ENCODE measurements around the gene PPL.

The PPL gene

GRCh38 chr16:4913130-4913773, 23.7 kb downstream of the PPL start:
- Histone ChIP-seq H3K4me2 (ENCODE audit: low read length) (no peak overlapping the region), H3K27ac (ENCODE audit: low read depth, low read length, poor library complexity, severe bottlenecking) (no peak overlapping the region)

GRCh38 chr16:4911970-4912386, 25.0 kb downstream of the PPL start:
- H3K4me2 ChIP-seq (ENCODE audit: low read length), result no peak overlapping the region

More at GRCh38 chr16:4913130-4913773, 23.7 kb downstream of the PPL start:
- Histone ChIP-seq H3K27me3 (ENCODE audit: insufficient read depth, low read length) (peaks cover 5% of the 10 kb centered on the region; the same call in 1 of the 2 replicates), H3K4me1 (ENCODE audit: insufficient read depth, low read length, severe bottlenecking) (no peaks in the 10 kb centered on the region), H3K79me2 (ENCODE audit: insufficient read depth, low read length) (no peaks in the 10 kb centered on the region), H3K4me3 (ENCODE audit: low read depth, low read length, poor library complexity, severe bottlenecking) (no peak overlapping the region), H3K9me3 (ENCODE audit: low read length) (no peaks in the 10 kb centered on the region), H3K9ac (ENCODE audit: low read length) (no peak overlapping the region), H3K36me3 (ENCODE audit: insufficient read depth, low read length) (no peaks in the 10 kb centered on the region), H2AFZ (ENCODE audit: low read length) (no peak overlapping the region), H3K9me2 (ENCODE audit: low read depth, low read length) (no peaks in the 10 kb centered on the region), H3F3A (ENCODE audit: insufficient read depth, low read length) (no peaks in the 10 kb centered on the region), H4K20me1 (ENCODE audit: insufficient read depth, low read length) (no peaks in the 10 kb centered on the region)
- no peak for TF ChIP-seq EZH2 (IDR thresholded peaks at IDR 0.05; ENCODE audit: borderline replicate concordance, low read length)
- TF ChIP-seq, protein P1, sequence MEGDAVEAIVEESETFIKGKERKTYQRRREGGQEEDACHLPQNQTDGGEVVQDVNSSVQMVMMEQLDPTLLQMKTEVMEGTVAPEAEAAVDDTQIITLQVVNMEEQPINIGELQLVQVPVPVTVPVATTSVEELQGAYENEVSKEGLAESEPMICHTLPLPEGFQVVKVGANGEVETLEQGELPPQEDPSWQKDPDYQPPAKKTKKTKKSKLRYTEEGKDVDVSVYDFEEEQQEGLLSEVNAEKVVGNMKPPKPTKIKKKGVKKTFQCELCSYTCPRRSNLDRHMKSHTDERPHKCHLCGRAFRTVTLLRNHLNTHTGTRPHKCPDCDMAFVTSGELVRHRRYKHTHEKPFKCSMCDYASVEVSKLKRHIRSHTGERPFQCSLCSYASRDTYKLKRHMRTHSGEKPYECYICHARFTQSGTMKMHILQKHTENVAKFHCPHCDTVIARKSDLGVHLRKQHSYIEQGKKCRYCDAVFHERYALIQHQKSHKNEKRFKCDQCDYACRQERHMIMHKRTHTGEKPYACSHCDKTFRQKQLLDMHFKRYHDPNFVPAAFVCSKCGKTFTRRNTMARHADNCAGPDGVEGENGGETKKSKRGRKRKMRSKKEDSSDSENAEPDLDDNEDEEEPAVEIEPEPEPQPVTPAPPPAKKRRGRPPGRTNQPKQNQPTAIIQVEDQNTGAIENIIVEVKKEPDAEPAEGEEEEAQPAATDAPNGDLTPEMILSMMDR (IDR thresholded peaks at IDR 0.05; ENCODE audit: low read length), result no peak

GRCh38 chr16:4910828-4911227, 26.1 kb downstream of the PPL start:
- no peaks in the 10 kb centered on the region for H3K36me3 ChIP-seq (ENCODE audit: insufficient read depth, low read length)
- TF ChIP-seq, protein P1 (IDR thresholded peaks at IDR 0.05; ENCODE audit: low read length), result no peak
- TF ChIP-seq EZH2 (IDR thresholded peaks at IDR 0.05; ENCODE audit: borderline replicate concordance, low read length), result no peak
- H3K4me3 ChIP-seq (ENCODE audit: low read depth, low read length, poor library complexity, severe bottlenecking), result no peak overlapping the region
- no peaks in the 10 kb centered on the region for H3F3A ChIP-seq (ENCODE audit: insufficient read depth, low read length)
- no peak overlapping the region for H3K27ac ChIP-seq (ENCODE audit: low read depth, low read length, poor library complexity, severe bottlenecking)
- no peaks in the 10 kb centered on the region for H3K79me2 ChIP-seq (ENCODE audit: insufficient read depth, low read length)
- H4K20me1 ChIP-seq (ENCODE audit: insufficient read depth, low read length), result no peaks in the 10 kb centered on the region
- H3K9ac ChIP-seq (ENCODE audit: low read length), result no peak overlapping the region
- no peaks in the 10 kb centered on the region for H3K9me3 ChIP-seq (ENCODE audit: low read length)
- no peak overlapping the region for H2AFZ ChIP-seq (ENCODE audit: low read length)
- H3K4me1 ChIP-seq (ENCODE audit: insufficient read depth, low read length, severe bottlenecking), result no peaks in the 10 kb centered on the region
- peaks cover 5% of the 10 kb centered on the region; the same call in 1 of the 2 replicates for H3K27me3 ChIP-seq (ENCODE audit: insufficient read depth, low read length)
- H3K4me2 ChIP-seq (ENCODE audit: low read length), result no peak overlapping the region
- H3K9me2 ChIP-seq (ENCODE audit: low read depth, low read length), result no peaks in the 10 kb centered on the region

More at GRCh38 chr16:4911970-4912386, 25.0 kb downstream of the PPL start:
- Histone ChIP-seq H3K36me3 (ENCODE audit: insufficient read depth, low read length) (no peaks in the 10 kb centered on the region), H3K9me2 (ENCODE audit: low read depth, low read length) (no peaks in the 10 kb centered on the region), H3K9me3 (ENCODE audit: low read length) (no peaks in the 10 kb centered on the region), H3K27ac (ENCODE audit: low read depth, low read length, poor library complexity, severe bottlenecking) (no peak overlapping the region), H3K27me3 (ENCODE audit: insufficient read depth, low read length) (peaks cover 5% of the 10 kb centered on the region; the same call in 1 of the 2 replicates), H4K20me1 (ENCODE audit: insufficient read depth, low read length) (no peaks in the 10 kb centered on the region), H3K79me2 (ENCODE audit: insufficient read depth, low read length) (no peaks in the 10 kb centered on the region), H2AFZ (ENCODE audit: low read length) (no peak overlapping the region), H3K4me3 (ENCODE audit: low read depth, low read length, poor library complexity, severe bottlenecking) (no peak overlapping the region), H3K9ac (ENCODE audit: low read length) (no peak overlapping the region), H3K4me1 (ENCODE audit: insufficient read depth, low read length, severe bottlenecking) (no peaks in the 10 kb centered on the region), H3F3A (ENCODE audit: insufficient read depth, low read length) (no peaks in the 10 kb centered on the region)
- TF ChIP-seq EZH2 (IDR thresholded peaks at IDR 0.05; ENCODE audit: borderline replicate concordance, low read length), result no peak

- H3K4me3 ChIP-seq (ENCODE audit: low read depth, low read length, poor library complexity, severe bottlenecking), result no peak overlapping the region
- H3K9me3 ChIP-seq (ENCODE audit: low read length), result no peaks in the 10 kb centered on the region
- H4K20me1 ChIP-seq (ENCODE audit: insufficient read depth, low read length), result no peaks in the 10 kb centered on the region
These were observed 27.1 kb downstream of the PPL start for GRCh38 chr16:4909825-4910224.

More at GRCh38 chr16:4909825-4910224, 27.1 kb downstream of the PPL start:
- TF ChIP-seq EZH2 (IDR thresholded peaks at IDR 0.05; ENCODE audit: borderline replicate concordance, low read length), result no peak
- Histone ChIP-seq H3K79me2 (ENCODE audit: insufficient read depth, low read length) (no peaks in the 10 kb centered on the region), H3K4me1 (ENCODE audit: insufficient read depth, low read length, severe bottlenecking) (no peaks in the 10 kb centered on the region), H3K9ac (ENCODE audit: low read length) (no peak overlapping the region), H3K27me3 (ENCODE audit: insufficient read depth, low read length) (peaks cover 10% of the 10 kb centered on the region; the same call in 1 of the 2 replicates), H3K27ac (ENCODE audit: low read depth, low read length, poor library complexity, severe bottlenecking) (no peak overlapping the region), H3K9me2 (ENCODE audit: low read depth, low read length) (no peaks in the 10 kb centered on the region), H3F3A (ENCODE audit: insufficient read depth, low read length) (no peaks in the 10 kb centered on the region), H2AFZ (ENCODE audit: low read length) (no peak overlapping the region), H3K4me2 (ENCODE audit: low read length) (no peak overlapping the region), H3K36me3 (ENCODE audit: insufficient read depth, low read length) (no peaks in the 10 kb centered on the region)

Data from OCI-LY1 (cell line).